B cell (primary cell): Measurements from ENCODE around the gene PPP1R13B.

Experiments used
- CTCF ChIP-seq: fragments of 200-600 bp; IDR thresholded peaks from one replicate; pipeline ENCODE4 v1.8.0; 2022; ENCODE audit warnings: antibody characterized with exemption, mild to moderate bottlenecking
- EZH2 ChIP-seq: IDR thresholded peaks from 2 replicates; pipeline ENCODE4 v1.6.1; 2012; ENCODE audit warnings: borderline replicate concordance, low read depth, mild to moderate bottlenecking, moderate library complexity, low read length; ENCODE audit not compliant: insufficient read depth, poor library complexity, severe bottlenecking

GRCh38 chr14:103704708-103705107, 142.7 kb downstream of the PPP1R13B start:
- no peak for TF ChIP-seq CTCF
- no peak for TF ChIP-seq EZH2
